ENCODE measurements around the gene APOC3.
A peak's percentile ranks its signal among the peaks of the same experiment; 100 is the strongest.

APOC3 gene

GRCh38 chr11:116876656-116877055 is 46.9 kb downstream of the APOC3 start:
- Mint-ChIP-seq H3K9me3 (no peaks in the 10 kb centered on the region), H3K4me1 (peaks cover 19% of the 10 kb centered on the region), H3K36me3 (ENCODE audit: low read depth) (peaks cover 32% of the 10 kb centered on the region), H3K27me3 (ENCODE audit: low read depth) (no peaks in the 10 kb centered on the region), H3K27ac (no peak overlapping the region), H3K4me3 (no peak overlapping the region)
- TF ChIP-seq CTCF (IDR thresholded peaks at IDR 0.05; ENCODE audit: unreplicated experiment in 3 of 3) = no peak

- peak overlapping the region; percentile 69 to 78 (median 78) for H3K27ac Mint-ChIP-seq
- peaks cover 9% of the 10 kb centered on the region for H3K36me3 Mint-ChIP-seq (ENCODE audit: low read depth)
- no peaks in the 10 kb centered on the region for H3K9me3 Mint-ChIP-seq
- no peaks in the 10 kb centered on the region for H3K27me3 Mint-ChIP-seq (ENCODE audit: low read depth)
- peaks cover 17% of the 10 kb centered on the region for H3K4me1 Mint-ChIP-seq
- peak; percentile 71 to 85 (median 74) for TF ChIP-seq CTCF (IDR thresholded peaks at IDR 0.05; ENCODE audit: unreplicated experiment in 3 of 3)
- no peak overlapping the region for H3K4me3 Mint-ChIP-seq
Measured at GRCh38 chr11:116879800-116880625, 50.3 kb downstream of the APOC3 start.

- H3K27me3 Mint-ChIP-seq (ENCODE audit: low read depth) = no peaks in the 10 kb centered on the region
- H3K4me3 Mint-ChIP-seq = no peak overlapping the region
- no peaks in the 10 kb centered on the region for H3K9me3 Mint-ChIP-seq
- H3K4me1 Mint-ChIP-seq = peaks cover 28% of the 10 kb centered on the region
- no peaks in the 10 kb centered on the region for H3K36me3 Mint-ChIP-seq (ENCODE audit: low read depth)
- no peak for TF ChIP-seq CTCF (IDR thresholded peaks at IDR 0.05; ENCODE audit: unreplicated experiment in 3 of 3)
- H3K27ac Mint-ChIP-seq = peak overlapping the region; percentile 8 to 43 (median 27)
Measured at GRCh38 chr11:116881143-116881542, 51.4 kb downstream of the APOC3 start.

- no peaks in the 10 kb centered on the region for H3K36me3 Mint-ChIP-seq (ENCODE audit: low read depth)
- H3K27me3 Mint-ChIP-seq (ENCODE audit: low read depth) = no peaks in the 10 kb centered on the region
- TF ChIP-seq CTCF (IDR thresholded peaks at IDR 0.05; ENCODE audit: unreplicated experiment in 3 of 3) = no peak
- H3K27ac Mint-ChIP-seq = no peak overlapping the region
- peaks cover 37% of the 10 kb centered on the region for H3K4me1 Mint-ChIP-seq
- H3K4me3 Mint-ChIP-seq = no peak overlapping the region
- H3K9me3 Mint-ChIP-seq = no peaks in the 10 kb centered on the region
Measured at GRCh38 chr11:116882386-116882785, 52.7 kb downstream of the APOC3 start.
